GM18517 (cell line): ENCODE results near the gene ADAM15.

Source experiments
- ATAC-seq: cut with Tn5 transposase; IDR thresholded peaks from one replicate; pipeline ENCODE4 v1.9.1; 2021; ENCODE audit warnings: mild to moderate bottlenecking, moderate library complexity; ENCODE audit not compliant: unreplicated experiment

The ADAM15 gene

DNA sequence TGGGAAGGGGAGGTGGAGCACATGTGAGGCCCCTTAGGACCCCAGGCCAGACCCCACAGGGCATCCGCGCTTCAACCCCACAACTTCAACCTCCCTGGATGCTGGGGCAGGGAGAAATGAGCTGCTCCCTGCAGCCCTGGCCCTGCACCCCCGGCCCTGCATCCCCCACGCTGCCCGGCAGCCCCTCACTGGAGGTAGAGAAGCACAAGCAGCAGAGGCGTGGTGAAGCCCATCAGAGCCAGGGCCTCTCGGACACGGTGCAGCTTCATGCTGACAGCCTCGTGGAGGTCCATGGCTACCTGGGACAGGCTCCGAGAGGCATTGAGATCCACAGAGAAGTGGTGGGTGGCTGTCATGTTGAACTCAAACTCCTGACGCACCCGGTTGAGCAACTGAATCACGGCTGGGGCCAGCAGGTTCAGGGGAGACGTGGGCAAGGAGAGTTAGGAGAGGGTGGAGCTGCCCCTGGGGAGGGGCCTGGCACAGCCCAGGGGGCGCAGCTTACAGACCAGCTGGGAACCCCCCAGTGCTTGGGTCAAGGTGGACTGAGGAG lies 20.8 kb upstream of the ADAM15 start:
- no peak for ATAC-seq

DNA sequence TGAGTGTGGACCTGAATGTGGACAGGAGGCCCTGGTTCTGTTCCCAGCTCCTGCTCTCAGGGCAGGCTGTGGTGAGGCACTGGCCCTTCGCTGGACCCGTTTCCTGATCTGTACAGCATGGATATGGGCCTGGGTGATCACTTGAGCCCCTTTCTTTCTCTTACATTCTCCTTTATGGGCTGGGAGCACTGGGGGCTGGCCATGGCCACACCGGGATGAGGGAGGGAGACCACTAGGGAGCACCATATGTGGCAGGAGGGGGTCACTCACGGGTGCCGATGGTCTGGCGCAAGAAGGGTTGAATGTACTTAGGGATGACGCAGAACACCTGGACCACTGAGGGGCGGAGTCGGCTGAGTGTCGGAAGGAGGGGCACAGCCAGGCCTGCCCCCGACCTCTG lies 20.2 kb upstream of the ADAM15 start:
- ATAC-seq, result no peak

DNA sequence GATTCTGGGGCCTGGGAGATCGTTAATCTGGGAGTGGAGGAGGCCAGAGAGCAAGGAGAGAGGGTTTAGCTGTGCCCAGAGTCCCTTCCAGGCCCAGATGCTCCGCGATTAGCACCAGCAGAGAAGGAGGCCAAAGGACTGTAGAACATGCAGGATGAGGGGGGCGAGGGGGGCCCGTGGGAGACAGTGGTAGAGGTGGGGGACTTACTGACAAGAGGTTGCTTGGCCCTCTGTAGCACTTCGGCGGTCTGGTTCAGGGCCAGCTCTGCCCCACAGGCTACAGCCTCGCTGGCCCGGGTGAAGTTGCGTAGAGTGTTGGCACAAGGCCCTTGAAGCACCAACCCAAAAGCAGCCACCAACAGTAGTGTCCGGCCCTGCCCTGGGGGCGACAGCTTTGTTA lies 18.2 kb upstream of the ADAM15 start:
- ATAC-seq, result no peak

DNA sequence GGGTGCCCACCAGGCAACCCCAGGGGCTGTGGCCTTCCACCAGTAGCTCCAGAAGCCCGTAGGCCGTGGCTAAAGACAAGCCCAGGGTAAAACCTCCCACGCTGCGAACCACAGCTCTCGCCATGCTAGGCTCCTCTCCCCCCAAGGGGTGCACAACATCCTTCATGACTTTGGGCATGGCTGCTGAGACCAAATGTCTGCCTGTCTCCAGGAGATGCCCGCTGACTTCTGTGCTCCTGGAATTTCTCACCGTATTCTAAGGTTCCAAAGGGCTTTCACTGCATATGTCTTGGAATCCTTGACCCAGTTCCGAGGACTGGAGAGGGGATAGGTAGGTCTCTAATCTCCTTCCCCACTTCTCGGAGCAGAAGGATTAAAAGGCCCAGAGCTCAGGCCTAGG lies 17.6 kb upstream of the ADAM15 start, which contains the start of the genes DCST1 and DCST2:
TSS of gene DCST1 (plus strand) at position 301 of the 400 bp plus-strand sequence. CDS start 213 bp downstream, outside the sequence.
TSS of gene DCST2 (minus strand) at position 258 of the 400 bp plus-strand sequence. CDS start at position 178, 80 bp downstream.
- no peak for ATAC-seq

DNA sequence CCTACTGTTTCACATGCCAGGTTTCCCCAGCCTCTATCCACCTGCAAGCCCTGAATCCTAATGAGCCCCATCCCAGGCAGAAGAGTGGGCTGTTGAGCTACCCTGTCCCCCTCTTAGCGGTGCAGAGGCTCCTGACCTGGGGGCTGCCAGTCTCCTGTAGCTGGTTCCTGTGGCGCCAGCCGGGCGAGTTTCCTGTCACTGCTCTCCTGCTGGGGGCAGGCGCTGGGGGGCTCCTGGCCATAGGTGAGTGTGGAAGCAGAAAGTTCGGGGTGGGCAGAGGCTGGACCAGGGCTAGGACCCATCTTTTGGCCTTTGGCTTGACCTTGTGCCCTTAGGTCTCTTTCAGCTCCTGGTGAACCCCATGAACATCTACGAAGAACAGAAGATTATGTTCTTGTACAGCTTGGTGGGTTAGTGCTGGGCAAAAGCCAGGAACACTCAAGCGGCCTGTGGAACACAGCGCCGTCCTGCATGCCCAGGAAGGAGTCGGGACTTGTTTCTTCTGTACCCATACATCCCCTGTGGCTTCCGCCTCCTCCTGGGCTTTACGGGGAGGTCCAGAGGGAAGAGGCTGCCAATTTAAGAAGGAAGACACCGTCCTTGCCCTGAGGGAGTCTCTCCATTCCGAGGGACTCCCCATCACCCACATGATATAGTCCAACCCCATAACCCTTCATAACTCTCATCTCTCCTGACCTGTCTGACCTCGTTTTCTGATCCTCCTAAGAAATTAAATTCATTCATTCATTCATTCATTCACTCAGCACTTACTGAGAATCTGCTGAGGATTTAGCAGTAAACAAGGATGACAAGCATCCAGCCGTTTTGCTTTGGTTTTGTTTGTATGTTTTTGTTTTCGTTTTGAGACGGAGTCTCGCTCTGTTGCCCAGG lies 16.6 kb upstream of the ADAM15 start:
- no peak for ATAC-seq

DNA sequence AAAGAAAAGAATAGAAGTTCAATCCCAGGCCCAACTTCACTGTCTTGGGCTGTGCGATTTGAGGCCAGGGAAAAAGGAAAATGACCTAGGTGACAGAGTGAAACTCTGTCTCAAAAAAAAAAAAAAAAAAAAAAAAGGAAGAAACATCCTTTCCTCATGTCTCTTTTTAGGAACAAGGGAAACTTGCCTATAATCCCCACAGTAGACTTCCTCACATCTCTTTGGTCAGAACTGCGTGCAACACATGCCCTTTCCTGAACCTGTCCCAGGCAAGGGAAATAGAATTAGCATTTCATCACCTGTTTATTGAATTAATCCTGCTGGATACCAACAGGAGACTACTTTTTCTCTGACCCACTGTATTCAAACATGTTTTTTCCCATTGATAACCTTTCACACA lies 15.2 kb upstream of the ADAM15 start:
- ATAC-seq, result no peak

DNA sequence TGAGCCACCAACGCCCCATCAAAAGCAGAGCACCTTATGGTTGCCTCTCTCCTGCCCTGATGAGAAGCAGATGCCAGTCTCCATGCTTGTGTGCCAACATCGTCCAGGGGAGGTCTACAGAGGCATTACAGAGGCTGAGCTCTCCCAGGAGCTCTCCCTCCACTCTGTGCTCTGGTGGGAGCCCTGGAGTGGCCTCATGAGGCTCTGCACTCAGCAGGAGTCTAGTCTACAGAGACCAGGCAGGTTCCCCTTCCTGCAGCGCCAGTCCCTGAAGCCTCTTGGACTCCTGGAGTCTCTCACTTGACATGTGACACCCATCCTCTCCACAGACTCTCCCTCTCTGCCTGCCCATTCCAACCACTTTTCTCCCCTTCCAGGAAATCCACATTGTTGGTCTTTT lies 14.1 kb upstream of the ADAM15 start:
- ATAC-seq, result no peak

DNA sequence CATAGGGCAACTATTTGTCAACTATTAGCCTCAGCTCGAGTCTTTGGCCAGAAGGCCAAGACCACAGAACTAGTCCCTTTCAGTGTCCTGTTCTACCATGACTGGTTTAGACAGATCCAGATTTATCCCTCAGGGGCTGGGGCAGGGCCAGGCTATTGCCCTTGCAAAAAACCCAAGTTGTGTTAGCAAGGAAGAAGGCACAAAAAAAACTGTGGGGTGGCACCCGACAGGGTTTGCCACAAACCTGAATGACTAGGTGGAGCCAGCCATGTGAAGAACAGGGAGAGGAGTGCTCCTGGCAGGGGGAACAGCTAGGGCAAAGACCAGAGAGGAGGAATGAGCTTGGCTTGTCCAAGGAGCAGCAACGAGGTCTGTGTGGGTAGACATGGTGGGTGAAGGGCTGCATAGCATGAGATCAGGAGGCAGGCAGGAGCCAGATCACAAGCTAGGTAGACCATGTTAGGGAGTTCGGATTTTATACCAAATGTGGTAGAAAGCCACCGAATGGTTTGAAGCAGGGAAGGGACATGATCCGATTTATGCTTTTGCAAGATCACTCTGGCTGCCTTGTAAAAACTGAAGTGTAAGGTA lies 13.2 kb upstream of the ADAM15 start:
- ATAC-seq, result no peak

DNA sequence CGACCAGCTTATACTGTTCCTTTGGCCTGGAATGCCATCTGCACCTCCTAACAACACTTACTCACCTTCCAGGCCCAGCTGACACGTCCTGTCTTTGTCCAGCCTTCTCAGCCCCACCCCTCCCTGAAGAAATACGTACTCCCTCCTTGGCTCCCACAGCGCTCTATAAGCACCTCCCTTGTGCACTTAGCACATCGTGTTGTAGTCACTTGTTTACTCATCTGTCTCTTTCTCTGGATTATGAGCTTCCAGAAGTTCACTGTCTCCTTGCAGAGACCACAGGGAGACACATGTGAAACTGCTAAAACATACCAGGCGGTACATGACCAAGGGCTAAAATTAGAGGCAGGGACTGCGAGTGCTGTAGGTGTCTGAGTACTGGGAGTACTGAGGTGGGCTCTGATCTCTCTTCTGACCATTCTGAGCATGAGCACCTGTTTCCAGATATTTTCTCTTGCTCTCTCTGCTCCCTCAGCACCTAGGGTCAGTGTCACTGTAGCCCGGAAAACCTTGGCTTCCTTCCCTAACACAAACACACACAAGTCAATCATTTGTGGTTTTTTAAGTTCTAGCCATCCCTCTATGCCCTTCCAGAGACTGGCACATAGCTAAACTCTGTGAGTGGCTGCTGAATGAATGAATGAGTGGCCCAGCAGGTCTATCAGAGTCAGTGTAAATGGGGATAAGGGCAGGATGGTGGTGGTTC lies 12.4 kb upstream of the ADAM15 start:
- ATAC-seq, result no peak

DNA sequence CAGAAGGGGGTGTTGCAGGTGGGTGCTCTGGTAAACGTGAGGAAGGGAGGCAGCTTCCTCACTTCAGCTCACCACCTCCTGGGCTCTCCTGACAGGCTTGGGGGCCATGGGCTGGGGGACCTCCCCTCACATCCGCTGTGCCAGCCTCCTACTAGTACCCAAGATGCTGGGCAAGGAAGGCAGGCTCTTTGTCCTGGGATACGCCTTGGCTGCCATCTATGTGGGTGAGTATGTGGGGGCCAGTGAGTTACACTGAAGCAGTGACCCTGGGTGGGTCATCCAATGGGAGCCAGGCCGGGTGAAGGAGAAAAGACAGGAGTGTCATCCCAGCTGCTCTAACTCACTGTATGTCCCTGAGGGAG lies 11.8 kb upstream of the ADAM15 start:
- no peak for ATAC-seq

DNA sequence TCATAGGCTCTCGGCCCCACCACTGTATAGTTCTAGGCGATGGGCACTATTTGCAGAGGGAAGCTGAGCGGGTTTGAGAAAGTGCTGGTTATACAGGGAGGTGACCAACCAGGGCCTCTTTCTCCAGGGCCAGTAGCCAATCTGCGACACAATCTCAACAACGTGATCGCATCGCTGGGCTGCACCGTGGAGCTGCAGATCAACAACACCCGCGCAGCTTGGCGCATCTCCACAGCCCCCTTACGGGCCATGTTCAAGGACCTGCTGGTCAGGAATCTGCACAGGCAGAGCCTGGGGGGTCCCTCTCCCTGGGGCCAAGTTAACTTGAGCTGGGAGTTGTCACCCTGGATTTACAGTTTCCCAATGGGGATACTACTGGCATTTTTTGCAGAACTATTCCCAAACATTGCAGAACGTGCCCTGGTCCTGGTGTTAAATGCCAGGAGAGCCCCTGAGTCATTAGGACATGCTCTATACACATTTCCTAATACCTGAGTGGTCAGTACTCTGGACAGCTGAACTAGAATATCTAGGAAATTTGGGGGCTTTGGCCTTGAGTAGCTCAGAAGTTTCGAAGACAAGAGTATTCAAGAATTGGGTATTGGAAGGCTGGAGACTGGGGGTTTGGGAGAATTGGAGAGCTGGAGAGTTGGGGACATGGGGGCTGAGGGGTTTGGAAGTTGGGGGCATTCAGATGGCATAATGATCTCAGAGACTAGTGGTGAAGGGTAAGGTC lies 10.6 kb upstream of the ADAM15 start:
- no peak for ATAC-seq

DNA sequence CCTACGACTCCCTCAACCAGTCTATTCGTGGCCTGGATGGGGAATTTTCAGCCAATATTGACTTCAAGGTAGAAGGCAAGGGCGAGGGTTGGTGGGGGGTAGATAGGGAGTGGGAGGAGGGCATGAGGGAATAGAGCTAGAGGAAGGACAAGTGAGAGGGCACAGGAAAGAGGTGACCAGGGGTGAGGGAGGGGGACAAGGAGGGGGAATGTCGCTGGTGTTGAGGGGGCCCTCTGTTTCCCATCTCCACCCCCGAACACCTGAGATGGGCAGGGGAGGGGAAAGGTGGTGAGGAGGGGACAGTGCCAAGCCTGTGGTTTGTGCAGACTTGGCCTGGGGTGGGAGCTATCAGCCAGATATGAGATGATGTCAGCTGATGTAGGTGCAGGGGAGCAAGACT lies 8.3 kb upstream of the ADAM15 start:
- ATAC-seq, result no peak

DNA sequence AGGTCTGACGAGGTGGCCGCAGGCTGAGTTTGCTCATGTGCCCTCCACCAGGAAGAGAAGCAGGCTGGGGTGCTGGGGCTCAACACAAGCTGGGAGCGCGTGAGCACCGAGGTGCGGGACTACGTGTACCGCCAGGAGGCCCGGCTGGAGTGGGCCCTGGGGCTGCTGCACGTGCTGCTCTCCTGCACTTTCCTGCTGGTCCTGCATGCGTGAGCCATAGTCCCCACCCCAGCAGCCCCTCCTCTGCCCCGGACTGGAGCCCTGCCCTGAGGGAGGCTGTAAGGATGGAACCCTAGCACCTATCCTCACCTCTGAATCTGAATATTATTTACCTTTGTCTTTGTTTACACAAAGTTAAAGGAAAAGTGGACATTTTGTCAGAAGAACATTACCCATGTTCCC lies 7.8 kb upstream of the ADAM15 start:
- ATAC-seq, result no peak

DNA sequence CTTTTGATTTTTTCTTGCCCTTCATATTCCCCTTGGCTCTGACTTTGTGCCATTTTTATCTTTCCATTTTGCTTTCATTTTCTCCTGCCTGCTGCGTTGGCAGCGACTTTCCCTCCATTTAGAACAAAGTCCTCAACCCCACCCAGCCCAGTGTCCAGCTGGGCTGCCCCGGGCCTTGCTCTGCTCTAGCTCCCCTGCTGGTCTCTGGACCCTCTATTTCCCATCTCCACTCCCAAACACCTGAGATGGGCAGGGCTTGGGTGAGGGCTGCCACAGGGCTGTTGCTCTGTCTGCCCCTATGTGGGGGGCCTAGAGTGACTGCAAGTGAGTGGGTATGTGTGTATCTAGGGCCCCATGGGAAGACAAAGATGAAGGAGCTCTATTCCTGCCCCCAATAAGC lies 7.3 kb upstream of the ADAM15 start:
- no peak for ATAC-seq

DNA sequence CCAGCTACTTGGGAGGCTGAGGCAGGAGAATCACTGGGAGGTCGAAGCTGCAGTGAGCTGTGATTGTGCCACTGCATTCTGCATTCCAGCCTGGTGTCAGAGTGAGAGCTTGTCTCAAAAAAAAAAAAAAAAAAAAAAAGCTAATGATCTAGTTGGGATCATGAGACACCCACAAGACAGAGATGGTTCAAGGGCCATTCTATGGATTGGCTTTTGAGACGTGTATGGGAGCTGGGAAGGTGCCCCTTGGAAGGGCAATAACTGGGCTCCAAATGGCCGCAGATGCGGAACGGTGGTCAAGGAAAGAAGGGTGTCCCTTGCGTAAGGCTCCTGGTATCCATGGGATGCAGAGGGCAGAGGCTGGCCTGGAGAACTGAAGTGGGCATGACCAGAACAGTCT lies 6.8 kb upstream of the ADAM15 start:
- ATAC-seq, result no peak

DNA sequence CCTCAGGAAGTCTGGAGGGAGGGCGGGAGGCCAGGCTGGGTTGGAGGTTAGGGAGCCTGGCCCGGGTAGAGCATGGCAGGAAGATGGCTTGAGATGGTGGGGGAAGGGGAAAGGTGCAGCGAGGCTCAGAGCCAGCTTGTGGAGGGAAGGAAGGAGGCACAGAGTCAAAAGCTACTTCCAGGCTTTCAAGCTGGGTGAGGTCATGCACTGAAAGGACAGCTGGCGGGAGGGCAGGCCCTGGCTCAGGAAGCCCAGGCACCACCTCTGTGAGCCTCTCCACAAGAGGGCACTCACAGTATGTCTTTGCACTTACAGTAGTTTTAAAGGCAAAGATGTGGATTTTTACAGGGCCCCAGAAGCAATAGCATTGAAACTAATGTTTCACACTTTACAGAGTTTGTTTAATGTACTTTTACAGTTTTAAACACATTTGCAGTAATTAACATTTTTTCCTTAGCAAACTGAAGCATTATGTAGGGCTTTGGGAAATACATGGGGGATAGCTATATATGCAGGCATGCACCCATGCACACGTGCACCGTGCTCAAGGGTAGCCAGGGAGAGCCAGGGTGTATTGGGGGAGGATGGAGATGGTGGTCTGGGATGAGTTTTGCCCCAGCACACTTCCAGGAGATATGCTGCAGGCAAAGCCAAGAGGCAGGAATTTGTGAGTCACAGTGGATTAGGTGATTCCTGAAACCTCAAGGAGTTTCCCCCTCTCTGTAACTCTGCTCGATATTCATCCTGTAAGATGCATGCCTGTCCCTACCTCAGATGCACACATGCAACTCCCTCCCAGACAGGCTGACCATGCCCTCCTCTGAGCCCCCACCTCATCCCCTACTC lies 6.1 kb upstream of the ADAM15 start:
- no peak for ATAC-seq

DNA sequence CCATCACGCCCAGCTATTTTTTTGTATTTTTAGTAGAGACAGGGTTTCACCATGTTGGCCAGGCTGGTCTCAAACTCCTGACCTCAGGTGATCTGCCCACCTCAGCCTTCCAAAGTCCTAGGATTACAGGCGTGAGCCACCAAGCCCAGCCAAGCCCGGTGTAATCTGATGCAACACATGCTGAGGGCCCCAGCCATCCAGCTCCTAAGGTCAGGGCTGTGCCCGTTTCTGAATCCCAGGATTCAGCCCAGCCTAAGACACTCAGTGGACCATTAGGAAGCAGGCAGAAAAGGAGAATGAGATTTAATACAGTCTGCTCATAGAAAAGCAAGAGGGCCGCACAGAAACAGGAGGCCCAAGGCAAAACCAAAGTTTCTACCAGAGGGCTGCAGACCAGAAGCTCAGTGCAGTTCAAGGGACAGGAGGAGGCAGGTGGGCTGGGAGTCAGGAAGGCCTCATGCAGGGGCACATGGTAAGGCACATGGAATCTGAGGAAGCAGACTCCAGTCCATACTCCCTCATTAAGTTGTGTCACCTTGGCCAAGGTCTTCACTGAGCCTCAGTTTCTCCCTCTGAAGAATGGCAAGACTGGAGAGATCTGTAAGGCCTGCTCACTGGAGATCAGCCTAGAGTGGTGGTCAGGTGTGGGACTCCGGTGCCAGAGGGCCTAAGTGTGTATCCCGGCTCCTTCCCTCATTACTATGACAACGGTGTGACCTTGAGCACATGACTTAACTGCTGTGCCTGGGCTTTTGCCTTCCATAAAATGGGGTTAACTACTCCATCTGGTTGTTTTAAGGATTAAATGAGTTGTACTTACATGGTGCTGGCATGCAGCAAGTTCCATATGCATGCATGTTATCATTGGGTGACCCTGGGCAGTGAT lies 2.4 kb upstream of the ADAM15 start:
- no peak for ATAC-seq

DNA sequence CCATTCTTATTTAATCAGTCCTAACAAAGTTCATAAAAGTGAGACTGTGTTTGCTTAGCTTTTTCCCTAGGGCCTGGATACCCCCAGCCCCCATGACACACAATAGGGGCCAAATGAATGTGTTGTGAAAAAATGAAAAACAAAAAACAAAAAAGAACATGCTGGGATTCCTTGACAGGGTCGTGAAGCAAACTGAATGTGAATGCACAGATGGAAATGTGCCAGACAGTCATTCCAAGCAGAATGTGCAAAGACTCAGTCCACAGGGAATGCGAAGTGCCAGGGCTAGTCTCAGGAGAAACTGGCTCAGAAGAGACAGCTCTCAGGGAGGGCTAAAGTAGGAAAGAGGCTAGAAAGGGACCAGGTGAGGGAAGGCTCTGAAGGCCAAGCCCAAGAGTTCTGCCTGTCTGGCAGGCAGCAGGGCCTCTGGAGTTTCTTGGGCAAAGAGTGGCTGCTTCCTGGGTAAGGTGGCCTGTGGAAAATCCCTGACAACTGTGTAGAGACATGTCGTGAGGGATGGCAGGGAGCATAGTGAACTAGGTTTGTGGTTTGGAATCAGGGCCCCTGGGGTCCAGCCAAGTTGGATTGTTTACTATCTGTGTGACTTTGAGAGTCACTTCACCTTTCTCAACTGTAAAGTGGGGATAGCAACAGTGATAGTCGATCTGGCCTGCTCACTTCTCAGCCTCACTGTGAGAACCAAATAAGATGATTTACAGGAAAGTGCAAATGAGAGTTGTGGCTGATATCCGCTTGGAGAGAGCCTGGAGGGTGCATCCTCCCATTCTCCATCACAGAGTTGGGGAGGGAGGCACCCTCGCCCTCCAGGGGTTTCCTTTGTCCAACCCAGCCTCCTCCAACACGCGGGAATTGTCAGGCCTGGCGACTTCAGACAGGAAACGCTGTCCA lies 1.2 kb upstream of the ADAM15 start:
- ATAC-seq, result peak; percentile 14
